Transverse colon (tissue), 4 donors: ENCODE results near the gene SCRN3. TPM values are rescaled to one million over a fixed set of nuclear protein-coding genes. Genes with fewer than 3 reads are reported as not detected.

Source experiments
- DNase-seq: peaks from one replicate; pipeline ENCODE4 v3.0.0-alpha.2; 2019
- H3K27ac ChIP-seq, 4 donors: fragments of 200-600 bp; sonication (generic); 2 replicates each; pipeline ENCODE4 v1.5.1; 2016 to 2018; ENCODE audit warnings: inconsistent platforms in 4 of 4
- H3K27me3 ChIP-seq: fragments of 200-600 bp; sonication (generic); 2 replicates; pipeline ENCODE4 v1.5.1; 2017; ENCODE audit warnings: inconsistent platforms
- H3K36me3 ChIP-seq, 4 donors: fragments of 200-600 bp; sonication (generic); 2 replicates each; pipeline ENCODE4 v1.5.1; 2017 to 2019; ENCODE audit warnings: inconsistent platforms in 4 of 4
- H3K4me1 ChIP-seq, 4 donors: fragments of 200-600 bp; sonication (generic); 2 replicates each; pipeline ENCODE4 v1.5.1; 2017 to 2020; ENCODE audit warnings: inconsistent platforms in 4 of 4
- H3K4me3 ChIP-seq, 4 donors: fragments of 200-600 bp; sonication (generic); 1 replicate in 1 of 4; 2 replicates in 3 of 4; pipeline versions ENCODE4 v1.5.1 to v1.6.1; 2017 to 2019; ENCODE audit warnings: inconsistent platforms in 4 of 4
- H3K9me3 ChIP-seq, 2 donors: fragments of 200-600 bp; sonication (generic); 2 replicates each; pipeline ENCODE4 v1.5.1; 2017 to 2019; ENCODE audit warnings: inconsistent platforms in 2 of 2
- EP300 ChIP-seq: sonication (generic); formaldehyde crosslinking; IDR thresholded peaks from one replicate; pipeline ENCODE4 v1.6.1; 2017; ENCODE audit warnings: antibody characterized with exemption, low read depth
- POLR2A ChIP-seq: fragments of 450-650 bp; IDR thresholded peaks from one replicate; pipeline ENCODE4 v1.6.1; 2016; ENCODE audit warnings: antibody characterized with exemption, mild to moderate bottlenecking, moderate library complexity
- POLR2AphosphoS5 ChIP-seq, 3 donors: sonication (generic); formaldehyde crosslinking; IDR thresholded peaks; one replicate each; pipeline ENCODE4 v1.6.1; 2016; ENCODE audit warnings: antibody characterized with exemption in 3 of 3
- WGBS, 2 donors: methylation state at CpG; one replicate each; pipeline ENCODE4 v1.1.5; 2018; ENCODE audit warnings: low coverage in 1 of 2; 5-methylcytosine and 5-hydroxymethylcytosine counted together
- in situ Hi-C, 4 donors: fragments of 200-750 bp; cut with MboI; loops; one replicate each; pipeline versions ENCODE4 v1.15.0 to v1.15.1; 2017; ENCODE audit warnings: low sequenced_read_pairs in 3 of 4, low pct_ligation_motif_present in 1 of 4, low pct_unique_long_range_greater_than_20kb in 1 of 4
- intact Hi-C: fragments of 100-400 bp; cut with DNase I; formaldehyde crosslinking; loops from one replicate; pipeline ENCODE4 v1.15.1; 2023; ENCODE audit warnings: low total_unique reads
- total RNA-seq, 4 donors: library from RNA; depleted of rRNA; stranded (reverse); fragments of >200 nt; gene quantifications; one replicate each; pipeline ENCODE4 v1.1.0, GENCODE V29; 2016
- TF ChIP-seq, protein P1 (sequence below), 5 experiments: fragments of 200-600 bp in 3 of 5; fragments of 450-650 bp in 2 of 5; sonication (generic) in 3 of 5; IDR thresholded peaks; 1 replicate in 2 of 5; 2 replicates in 3 of 5; pipeline ENCODE4 v1.5.1; 2016 to 2017; ENCODE audit warnings: antibody characterized with exemption in 5 of 5, inconsistent platforms in 3 of 5, mild to moderate bottlenecking in 2 of 5, moderate library complexity in 1 of 5

The SCRN3 gene
- total RNA-seq, 4 donors from 2014 or later, result 24.5 to 32.7 (median 30.2) TPM

DNA sequence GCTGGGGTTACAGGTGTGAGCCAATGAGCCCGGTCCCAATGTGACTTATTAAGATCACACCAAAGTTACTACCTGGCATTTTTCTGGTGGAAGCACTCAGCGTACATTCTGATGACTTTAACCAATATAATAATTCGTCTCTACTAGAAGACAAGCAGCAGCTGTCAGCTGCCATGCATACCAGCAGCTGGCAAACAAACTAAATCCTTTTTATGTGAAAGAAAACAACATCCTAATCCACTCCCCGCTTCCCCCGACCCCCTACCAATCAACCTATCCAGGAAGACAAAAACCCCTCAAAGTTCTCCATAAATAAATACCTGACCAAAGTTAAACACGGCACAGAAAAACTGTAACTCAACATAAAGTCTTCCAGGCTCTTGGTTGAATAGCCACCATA, 49.2 kb downstream of the SCRN3 start:
- Histone ChIP-seq H3K4me1 (no peaks in the 10 kb centered on the region), H3K36me3 (no peaks in the 10 kb centered on the region), H3K9me3 (no peaks in the 10 kb centered on the region), H3K27me3 (no peaks in the 10 kb centered on the region), H3K27ac (no peak overlapping the region), H3K4me3 (no peak overlapping the region)
- TF ChIP-seq, protein P1, sequence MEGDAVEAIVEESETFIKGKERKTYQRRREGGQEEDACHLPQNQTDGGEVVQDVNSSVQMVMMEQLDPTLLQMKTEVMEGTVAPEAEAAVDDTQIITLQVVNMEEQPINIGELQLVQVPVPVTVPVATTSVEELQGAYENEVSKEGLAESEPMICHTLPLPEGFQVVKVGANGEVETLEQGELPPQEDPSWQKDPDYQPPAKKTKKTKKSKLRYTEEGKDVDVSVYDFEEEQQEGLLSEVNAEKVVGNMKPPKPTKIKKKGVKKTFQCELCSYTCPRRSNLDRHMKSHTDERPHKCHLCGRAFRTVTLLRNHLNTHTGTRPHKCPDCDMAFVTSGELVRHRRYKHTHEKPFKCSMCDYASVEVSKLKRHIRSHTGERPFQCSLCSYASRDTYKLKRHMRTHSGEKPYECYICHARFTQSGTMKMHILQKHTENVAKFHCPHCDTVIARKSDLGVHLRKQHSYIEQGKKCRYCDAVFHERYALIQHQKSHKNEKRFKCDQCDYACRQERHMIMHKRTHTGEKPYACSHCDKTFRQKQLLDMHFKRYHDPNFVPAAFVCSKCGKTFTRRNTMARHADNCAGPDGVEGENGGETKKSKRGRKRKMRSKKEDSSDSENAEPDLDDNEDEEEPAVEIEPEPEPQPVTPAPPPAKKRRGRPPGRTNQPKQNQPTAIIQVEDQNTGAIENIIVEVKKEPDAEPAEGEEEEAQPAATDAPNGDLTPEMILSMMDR (IDR thresholded peaks at IDR 0.05), result no peak
- TF ChIP-seq POLR2AphosphoS5 (IDR thresholded peaks at IDR 0.05) (no peak), POLR2A (no peak), EP300 (no peak)
- intact Hi-C loops, result no loop called here
- DNase-seq, result no peak
- WGBS, 2 donors, result 53 to 71% methylated on average over 5 to 6 of the region's 6 CpGs
- in situ Hi-C loops, result no loop called here

DNA sequence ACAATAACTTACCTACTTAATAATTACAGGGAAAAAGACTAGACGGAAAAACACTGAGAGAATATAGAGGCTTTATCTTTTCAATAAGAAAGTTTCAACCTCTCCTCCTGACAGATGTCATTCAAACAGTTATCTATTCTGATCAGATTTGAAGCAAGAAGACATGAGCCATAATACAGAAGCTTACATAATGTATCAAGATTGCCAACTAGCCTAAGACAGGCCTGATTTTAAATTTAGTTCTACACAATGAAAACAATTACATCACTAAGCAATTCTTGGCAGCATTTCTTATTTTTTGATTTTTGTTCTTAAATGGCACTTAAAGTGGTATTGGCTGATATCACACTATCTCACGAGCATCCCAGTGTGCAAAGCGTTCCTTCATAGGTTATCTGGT, 49.7 kb downstream of the SCRN3 start:
- no peak for DNase-seq
- in situ Hi-C loops, result no loop called here
- Histone ChIP-seq H3K9me3 (no peaks in the 10 kb centered on the region), H3K27me3 (no peaks in the 10 kb centered on the region), H3K4me1 (no peaks in the 10 kb centered on the region), H3K27ac (no peak overlapping the region), H3K36me3 (no peaks in the 10 kb centered on the region), H3K4me3 (no peak overlapping the region)
- no peak for TF ChIP-seq EP300
- no peak for TF ChIP-seq POLR2AphosphoS5 (IDR thresholded peaks at IDR 0.05)
- no peak for TF ChIP-seq POLR2A
- TF ChIP-seq, protein P1 (IDR thresholded peaks at IDR 0.05), result no peak
- intact Hi-C loops, result no loop called here
- WGBS, 2 donors, result 75 to 88% methylated on average over 3 of the region's 3 CpGs

DNA sequence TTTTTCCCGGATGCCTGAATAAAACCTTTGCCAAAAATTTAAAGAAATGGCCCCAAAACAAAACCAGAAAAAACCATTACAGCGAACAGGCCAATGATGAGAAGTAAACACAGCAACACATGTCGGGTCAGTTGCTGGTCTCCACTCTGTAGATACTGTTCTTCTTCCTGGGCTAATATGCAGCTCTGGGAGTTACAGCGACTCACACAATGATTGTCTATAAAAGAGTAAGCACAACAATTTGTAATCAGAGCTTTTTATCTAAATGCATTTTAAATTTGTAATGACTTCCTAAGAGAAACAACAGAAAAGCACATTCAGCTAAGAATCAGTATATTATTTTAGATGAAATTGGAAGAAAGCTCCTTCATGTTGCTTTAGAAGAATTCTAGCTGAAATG, 51.0 kb downstream of the SCRN3 start:
- no peaks in the 10 kb centered on the region for H3K27me3 ChIP-seq
- intact Hi-C loops, result no loop called here
- H3K4me3 ChIP-seq, result no peak overlapping the region
- in situ Hi-C loops, result no loop called here
- no peak for DNase-seq
- 86 to 93% methylated on average over 4 of the region's 4 CpGs for WGBS, 2 donors
- no peak overlapping the region for H3K27ac ChIP-seq
- no peaks in the 10 kb centered on the region for H3K4me1 ChIP-seq
- TF ChIP-seq EP300, result no peak
- TF ChIP-seq, protein P1 (IDR thresholded peaks at IDR 0.05), result no peak
- no peak for TF ChIP-seq POLR2AphosphoS5 (IDR thresholded peaks at IDR 0.05)
- no peak for TF ChIP-seq POLR2A
- no peaks in the 10 kb centered on the region for H3K36me3 ChIP-seq
- no peaks in the 10 kb centered on the region for H3K9me3 ChIP-seq

DNA sequence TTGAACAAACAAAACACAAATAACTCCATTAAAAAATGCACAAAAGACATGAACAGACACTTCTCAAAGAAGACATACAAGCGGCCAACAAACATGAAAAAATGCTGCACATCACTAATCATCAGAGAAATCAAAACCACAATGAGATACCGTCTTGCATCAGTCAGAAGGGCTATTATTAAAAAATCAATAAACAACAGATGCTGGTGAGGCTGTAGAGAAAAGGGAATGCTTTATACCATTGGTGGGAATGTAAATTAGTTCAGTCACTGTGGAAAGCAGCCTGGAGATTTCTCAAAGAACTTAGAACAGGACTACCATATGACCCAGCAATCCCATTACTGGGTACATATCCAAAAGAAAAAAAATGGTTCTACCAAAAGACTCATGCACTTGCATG, 53.5 kb downstream of the SCRN3 start:
- no peaks in the 10 kb centered on the region for H3K36me3 ChIP-seq
- WGBS, 2 donors, result 88 to 100% methylated on average over 2 of the region's 2 CpGs
- in situ Hi-C loops, result no loop called here

More for the DNA sequence above, 53.5 kb downstream of the SCRN3 start:
- no peak for DNase-seq
- Histone ChIP-seq H3K4me3 (no peak overlapping the region), H3K27ac (no peak overlapping the region), H3K9me3 (no peaks in the 10 kb centered on the region), H3K27me3 (no peaks in the 10 kb centered on the region), H3K4me1 (no peaks in the 10 kb centered on the region)
- intact Hi-C loops, result no loop called here
- no peak for TF ChIP-seq POLR2A
- TF ChIP-seq, protein P1 (IDR thresholded peaks at IDR 0.05), result no peak
